ENCODE measurements around the gene OR10K1.
"Not testable (repeated sequence)": the region's sequence is repeated elsewhere in the genome, so short reads cannot be mapped to it uniquely, and the experiment has no call there.

Gene OR10K1

DNA sequence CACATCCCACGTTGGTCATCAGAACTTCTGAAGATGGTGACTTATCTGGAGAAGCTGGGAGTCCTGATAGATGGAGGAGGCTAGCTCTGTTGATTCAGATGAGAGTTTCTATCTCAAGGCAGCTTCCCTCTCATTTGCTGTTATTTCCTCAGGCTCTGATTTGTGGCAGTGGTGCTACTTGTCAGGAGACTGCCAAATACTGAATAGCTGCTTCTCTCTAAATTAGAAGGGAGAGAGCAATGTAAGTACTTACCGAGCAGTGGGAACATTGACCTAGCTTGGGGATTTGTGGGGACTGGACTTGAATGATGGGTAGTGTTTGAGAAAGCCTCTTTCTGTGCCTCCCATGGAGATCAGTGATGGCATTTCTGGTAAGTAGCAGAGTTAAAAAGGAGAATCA, at the start of gene OR10K1:
OR10K1 (plus strand) TSS at position 301 of the 400 bp plus-strand sequence. CDS start 3,728 bp downstream, outside the sequence.
- no peak for DNase-seq

DNA sequence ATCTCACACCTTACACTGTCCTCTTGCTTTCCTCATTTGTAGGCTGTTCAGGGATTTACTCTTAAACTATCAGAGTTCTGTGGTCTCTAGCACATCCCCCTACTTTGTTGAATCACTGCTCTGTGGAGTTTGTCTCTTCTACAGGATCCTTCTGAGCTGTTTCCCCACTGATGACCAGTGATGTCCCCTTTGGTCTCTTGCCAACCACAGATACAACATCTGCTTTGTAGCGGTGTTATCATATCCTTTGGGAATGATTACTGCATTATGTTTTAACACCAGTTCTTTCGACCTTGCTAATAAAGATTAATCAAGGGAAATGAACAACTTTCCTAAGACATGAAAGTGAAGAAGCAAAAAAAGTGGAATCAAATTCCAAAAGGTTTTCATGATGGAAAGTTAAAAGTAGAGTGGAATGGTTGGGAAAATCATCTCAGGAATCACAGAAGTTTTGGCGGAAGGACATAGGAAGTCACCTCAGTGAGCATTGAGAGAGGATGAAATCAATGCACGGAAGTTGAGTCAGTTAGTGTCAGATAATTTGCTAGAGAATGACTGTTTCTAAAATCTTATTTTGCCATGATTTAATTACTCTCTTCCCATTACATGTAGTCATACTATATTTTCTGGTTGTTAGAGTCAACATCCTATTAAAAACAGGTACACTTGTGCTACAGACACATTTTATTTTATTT, 46.8 kb upstream of the OR10K1 start:
- DNase-seq = no peak

- DNase-seq = no peak
These were observed 44.0 kb upstream of the OR10K1 start for GRCh38 chr1:158417586-158417985.

- no peak for DNase-seq
These were observed 39.4 kb upstream of the OR10K1 start for GRCh38 chr1:158422212-158422611.

- DNase-seq = no peak
These were observed 36.6 kb upstream of the OR10K1 start for GRCh38 chr1:158425027-158425426.

DNA sequence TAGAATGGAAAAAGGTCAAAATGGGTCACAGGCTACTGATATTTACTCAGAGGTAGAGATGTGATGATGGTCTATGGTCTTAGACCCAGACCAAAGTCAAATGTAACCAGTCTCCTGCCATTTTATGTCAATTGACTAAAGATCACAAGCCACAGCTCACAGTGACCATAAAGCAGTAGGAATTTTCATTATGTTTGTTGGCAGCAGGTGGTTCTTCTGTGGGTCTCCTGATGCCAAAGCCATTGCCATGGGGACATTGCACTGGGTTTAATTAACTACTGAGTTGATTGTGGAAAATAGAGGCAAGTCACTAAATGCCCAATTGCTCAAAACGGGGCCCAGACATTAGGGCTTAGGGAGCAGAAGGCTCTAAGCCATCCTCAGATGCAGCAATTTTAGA, 35.5 kb upstream of the OR10K1 start, which contains the start of gene OR10K2:
OR10K2 (minus strand) TSS at position 101 of the 400 bp plus-strand sequence. CDS start 5,371 bp downstream, outside the sequence.
- no peak for DNase-seq

- not testable (repeated sequence) for DNase-seq
These were observed 31.5 kb upstream of the OR10K1 start for GRCh38 chr1:158430163-158430562.

DNA sequence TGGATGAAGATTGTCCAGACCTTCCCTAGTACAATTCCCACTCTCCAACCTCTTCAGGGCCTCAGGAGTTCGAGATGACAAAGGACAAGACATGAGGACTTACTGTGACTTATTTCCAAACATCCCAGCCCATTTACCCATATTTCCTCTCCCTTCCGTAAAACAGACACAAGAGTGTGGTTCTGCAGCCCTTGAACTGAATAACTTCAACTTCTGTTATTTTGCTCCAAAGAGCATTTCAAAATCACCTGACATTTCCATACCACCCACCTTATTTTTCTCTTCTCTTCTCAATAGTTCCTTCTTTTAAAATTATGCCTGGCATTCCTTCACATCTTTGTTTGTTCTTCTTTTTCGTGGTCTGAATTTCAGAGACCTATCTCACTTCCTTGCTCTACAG, 26.9 kb upstream of the OR10K1 start:
- no peak for DNase-seq

GRCh38 chr1:158445376-158445775, 16.3 kb upstream of the OR10K1 start:
- no peak for DNase-seq

- no peak for DNase-seq
These were observed 7.1 kb upstream of the OR10K1 start for GRCh38 chr1:158454537-158454936.

DNA sequence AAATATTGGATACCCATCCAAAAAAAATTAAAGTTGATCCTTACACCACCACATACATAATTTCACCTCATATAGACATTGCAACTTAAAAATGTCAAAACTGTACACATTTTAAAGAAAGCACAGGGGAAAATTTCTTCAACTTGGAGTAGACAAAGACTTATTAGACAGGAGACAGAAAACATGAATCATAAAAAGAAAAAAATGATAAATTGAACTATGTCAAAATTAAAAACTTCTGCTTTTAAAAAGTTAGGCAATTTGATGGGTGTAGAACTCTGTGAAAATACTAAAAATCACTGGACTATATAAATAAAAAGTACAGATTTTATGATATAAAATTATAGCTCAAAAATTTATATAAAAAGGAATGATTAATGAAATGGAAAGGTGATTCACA, 4.4 kb upstream of the OR10K1 start:
- DNase-seq = no peak

- DNase-seq = no peak
These were observed 3.4 kb upstream of the OR10K1 start for GRCh38 chr1:158458263-158458662.

DNA sequence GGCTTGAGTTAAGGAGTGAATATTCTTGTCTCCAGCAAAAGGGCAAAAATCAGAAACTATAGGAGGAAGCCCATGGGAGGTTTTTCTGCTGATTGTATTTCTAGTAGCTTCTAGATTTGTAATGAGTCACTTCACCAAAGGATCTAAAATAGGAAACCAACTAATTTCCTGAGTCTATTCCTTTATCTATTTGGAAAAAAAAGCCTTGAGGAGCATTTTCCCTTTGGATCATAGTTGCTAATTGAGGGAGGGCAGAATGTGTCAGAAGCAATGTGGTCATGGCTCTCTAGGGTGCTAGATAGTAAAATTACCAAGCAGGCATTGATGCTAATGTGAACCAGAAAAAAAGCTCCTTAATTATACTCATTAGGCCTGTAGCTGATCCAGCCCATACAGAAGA, 10.3 kb downstream of the OR10K1 start, which contains the start of gene OR10R2:
OR10R2 (plus strand) TSS at position 301 of the 400 bp plus-strand sequence. CDS start 106 bp downstream, outside the sequence.
- no peak for DNase-seq

DNA sequence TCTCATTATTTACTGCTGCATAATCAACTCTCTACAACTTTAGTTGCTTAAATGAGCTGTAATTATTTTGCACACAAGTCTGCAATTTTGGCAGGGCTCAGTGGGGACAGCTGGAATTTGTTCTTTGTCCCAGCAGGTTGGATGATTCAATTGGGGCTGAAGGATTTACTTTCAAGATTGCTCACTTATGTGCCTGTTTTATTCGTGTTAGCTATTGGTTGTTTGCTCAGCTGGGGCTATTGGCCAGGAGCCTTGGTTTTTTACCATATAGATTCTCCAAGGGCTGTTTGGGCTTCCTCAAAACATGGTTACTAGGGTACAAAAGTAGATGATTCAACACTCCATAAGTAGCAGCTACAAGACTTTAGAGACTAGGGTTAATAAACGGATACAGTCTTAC, 23.8 kb downstream of the OR10K1 start:
- DNase-seq = no peak

- DNase-seq = no peak
These were observed 29.7 kb downstream of the OR10K1 start for GRCh38 chr1:158491316-158491715.

DNA sequence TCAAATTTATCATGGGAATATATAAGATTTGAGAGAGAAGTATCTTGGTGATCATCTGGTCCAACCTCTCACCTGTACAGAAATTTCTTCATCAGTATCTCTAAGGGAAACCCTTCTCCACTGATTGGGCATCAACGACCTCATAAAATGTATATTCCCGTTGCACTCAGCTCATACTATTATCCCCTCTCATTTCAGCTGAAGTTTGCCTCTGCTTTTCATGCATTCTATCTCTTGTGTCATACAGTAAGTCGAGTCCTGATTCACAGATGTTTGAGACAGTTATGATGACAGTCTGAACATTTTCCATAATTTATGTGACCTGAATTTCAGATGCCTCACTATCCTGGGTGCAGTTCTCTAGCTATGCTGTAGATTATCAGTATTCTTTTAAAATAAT, 31.4 kb downstream of the OR10K1 start:
- DNase-seq = no peak

DNA sequence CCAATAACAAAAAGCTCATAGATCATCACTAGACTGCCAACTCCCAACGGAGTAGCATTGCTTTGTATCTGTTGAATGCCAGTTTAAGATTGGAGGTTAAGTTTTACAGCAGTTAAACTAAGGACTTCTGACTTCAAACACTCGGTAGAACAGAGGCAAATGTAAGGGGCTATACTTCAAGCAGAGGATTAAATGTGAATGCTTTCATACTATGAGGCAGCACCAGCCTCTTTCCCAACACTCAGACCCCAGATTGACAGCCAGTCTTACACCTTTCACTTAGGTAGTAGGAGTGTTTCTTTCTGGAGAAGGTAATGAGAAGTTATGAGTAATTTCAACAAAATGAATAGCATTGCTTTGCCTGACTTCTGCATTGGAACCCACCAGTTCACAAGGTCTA, 33.2 kb downstream of the OR10K1 start:
- DNase-seq = no peak

GRCh38 chr1:158496374-158496773, 34.7 kb downstream of the OR10K1 start:
- no peak for DNase-seq

DNA sequence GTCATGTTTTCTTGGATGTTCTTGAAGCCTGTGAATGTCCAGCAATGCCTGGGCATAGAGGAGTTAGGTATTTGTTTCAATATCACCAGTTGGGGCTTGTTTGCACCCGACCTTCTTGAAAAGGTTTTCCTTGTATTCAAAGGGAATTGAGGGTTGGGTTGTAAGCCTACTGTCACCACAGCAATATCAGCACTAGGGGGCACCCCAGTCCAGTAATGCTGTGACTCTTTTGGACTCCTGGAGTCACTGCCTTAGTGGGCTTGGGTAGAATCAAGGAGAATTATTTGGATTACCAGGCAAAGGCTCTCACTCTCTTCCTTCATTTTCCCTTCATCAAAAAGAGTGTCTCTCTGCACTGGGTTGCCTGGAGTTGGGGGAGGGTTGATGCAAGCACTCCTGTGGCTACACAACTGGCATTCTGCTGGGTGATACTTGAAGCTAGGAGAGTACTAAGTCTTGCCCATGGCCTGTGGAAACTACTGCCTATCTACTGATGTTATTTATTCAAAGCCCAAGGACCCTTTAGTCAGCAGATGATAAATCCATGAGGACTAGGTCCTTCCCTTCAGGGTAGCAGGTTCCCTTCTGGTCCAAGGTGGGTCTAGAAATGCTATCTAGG, 44.8 kb downstream of the OR10K1 start:
- peak; percentile 13 for DNase-seq

GRCh38 chr1:158507511-158507910, 45.9 kb downstream of the OR10K1 start:
- no peak for DNase-seq

DNA sequence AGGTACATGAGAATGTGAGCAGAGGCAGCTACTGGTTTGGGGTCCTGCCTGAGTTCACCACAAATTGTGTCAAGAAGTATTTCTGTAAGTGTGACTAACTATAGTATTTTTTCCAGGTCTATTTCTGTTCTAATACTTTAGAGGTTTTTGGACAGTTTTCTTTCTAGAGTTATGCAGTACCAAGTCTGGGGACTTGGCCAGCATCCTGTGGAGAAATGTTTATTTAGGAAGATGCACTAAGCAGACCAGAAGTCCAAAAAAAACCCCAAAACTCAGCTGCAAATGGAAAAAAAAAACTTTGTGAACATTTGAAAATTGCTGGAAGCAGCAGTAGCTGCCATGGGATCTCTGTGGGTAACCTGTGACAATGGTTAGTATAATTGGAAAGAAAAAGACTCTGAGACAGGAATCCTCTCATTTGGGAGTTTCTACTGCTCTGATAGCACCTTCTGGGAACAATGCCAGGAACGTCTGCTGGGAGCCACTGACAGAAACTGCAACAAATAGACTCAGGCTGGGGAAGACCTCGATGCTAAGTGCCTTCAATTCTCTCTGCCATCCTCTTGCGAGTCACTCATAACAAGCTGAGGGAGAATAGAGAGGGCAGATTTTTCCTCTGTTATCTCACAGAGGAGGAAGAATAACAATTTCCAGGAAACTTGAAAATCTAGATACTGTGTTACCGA, 48.0 kb downstream of the OR10K1 start:
- no peak for DNase-seq

- DNase-seq = no peak
These were observed 55.3 kb downstream of the OR10K1 start for GRCh38 chr1:158516966-158517365.

Measured in KG1 (cell line).